ENCODE data around the gene NPIPB2. TPM values are rescaled to one million over a fixed set of nuclear protein-coding genes. Genes with fewer than 3 reads are reported as not detected.

The NPIPB2 gene
- total and polyA plus RNA-seq, 12 donors: 1.2 to 8.9 (median 2.4) TPM

DNA sequence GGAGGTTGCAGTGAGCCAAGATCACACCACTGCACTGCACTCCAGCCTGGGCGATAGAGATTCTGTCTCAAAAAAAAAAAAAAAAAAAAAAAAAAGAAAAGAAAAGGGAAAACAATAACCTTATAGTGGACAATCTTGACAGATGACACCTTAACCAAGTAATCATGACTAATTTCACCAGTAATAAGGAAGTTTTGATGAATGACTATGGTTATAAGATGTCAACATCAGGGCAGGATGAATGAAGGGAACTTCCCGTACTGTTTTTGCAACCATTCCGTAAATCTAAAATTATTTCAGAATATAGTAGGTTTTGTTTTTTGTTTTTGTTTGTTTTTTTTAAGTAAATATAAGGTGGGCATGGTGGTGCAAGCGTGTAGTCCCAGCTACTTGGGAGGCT lies 49.1 kb downstream of the NPIPB2 start:
- Histone ChIP-seq H3K9me3 (no peaks in the 10 kb centered on the region), H3K4me1 (peaks cover 0 to 15% (median 0%) of the 10 kb centered on the region in 9 donors), H3K4me3 (no peak overlapping the region), H3K27ac (no peak overlapping the region), H3K27me3 (no peaks in the 10 kb centered on the region), H3K36me3 (peaks cover 0 to 98% (median 18%) of the 10 kb centered on the region in 9 donors)
- ATAC-seq (no peak), DNase-seq (no peak)
- TF ChIP-seq, protein P1, sequence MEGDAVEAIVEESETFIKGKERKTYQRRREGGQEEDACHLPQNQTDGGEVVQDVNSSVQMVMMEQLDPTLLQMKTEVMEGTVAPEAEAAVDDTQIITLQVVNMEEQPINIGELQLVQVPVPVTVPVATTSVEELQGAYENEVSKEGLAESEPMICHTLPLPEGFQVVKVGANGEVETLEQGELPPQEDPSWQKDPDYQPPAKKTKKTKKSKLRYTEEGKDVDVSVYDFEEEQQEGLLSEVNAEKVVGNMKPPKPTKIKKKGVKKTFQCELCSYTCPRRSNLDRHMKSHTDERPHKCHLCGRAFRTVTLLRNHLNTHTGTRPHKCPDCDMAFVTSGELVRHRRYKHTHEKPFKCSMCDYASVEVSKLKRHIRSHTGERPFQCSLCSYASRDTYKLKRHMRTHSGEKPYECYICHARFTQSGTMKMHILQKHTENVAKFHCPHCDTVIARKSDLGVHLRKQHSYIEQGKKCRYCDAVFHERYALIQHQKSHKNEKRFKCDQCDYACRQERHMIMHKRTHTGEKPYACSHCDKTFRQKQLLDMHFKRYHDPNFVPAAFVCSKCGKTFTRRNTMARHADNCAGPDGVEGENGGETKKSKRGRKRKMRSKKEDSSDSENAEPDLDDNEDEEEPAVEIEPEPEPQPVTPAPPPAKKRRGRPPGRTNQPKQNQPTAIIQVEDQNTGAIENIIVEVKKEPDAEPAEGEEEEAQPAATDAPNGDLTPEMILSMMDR (IDR thresholded peaks at IDR 0.05): no peak
- 73 to 92% methylated on average over 4 of the region's 4 CpGs for WGBS, 2 donors
- intact Hi-C loops (cut with DNase I): no loop called here

DNA sequence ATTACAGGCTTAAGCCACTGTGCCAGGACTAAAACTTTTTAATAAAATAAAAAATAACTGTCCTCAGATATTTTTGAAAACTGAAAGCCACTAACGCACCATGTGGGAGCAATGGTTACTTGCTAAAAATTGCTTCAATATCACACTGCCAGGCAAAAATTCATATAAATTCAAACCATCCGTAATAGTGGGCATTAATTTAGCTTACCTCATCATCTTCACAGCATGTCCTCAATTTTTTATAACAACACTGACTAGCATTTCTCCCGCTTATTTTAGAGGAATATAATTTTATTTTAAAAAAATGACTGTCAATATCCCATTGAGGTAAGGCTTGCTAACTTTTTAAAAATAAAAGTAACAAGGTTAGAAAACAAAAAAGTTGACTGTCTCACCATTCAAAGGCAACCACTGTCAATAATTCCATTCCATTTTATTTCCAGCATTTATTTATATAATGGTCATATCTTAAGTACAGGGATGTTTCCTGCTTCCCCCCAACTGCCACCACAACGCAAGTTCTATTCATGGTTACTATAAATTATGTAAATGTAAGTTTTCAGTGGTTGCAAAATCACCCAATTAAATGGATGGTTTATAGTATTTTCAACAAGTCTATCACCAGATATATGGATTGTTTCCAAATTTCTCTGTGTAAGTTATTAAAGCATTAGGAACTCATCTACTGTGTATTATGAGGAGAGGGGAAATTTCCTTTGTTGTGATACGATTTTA lies 51.4 kb downstream of the NPIPB2 start:
- Histone ChIP-seq H3K36me3 (peaks cover 0 to 100% (median 31%) of the 10 kb centered on the region in 9 donors), H3K27ac (no peak overlapping the region), H3K4me3 (no peak overlapping the region), H3K4me1 (no peaks in the 10 kb centered on the region), H3K27me3 (no peaks in the 10 kb centered on the region), H3K9me3 (no peaks in the 10 kb centered on the region)
- WGBS, 2 donors: 83 to 94% methylated on average over 5 of the region's 5 CpGs
- no peak for DNase-seq
- no peak for ATAC-seq
- TF ChIP-seq, protein P1 (IDR thresholded peaks at IDR 0.05): no peak
- intact Hi-C loops (cut with DNase I): no loop called here

DNA sequence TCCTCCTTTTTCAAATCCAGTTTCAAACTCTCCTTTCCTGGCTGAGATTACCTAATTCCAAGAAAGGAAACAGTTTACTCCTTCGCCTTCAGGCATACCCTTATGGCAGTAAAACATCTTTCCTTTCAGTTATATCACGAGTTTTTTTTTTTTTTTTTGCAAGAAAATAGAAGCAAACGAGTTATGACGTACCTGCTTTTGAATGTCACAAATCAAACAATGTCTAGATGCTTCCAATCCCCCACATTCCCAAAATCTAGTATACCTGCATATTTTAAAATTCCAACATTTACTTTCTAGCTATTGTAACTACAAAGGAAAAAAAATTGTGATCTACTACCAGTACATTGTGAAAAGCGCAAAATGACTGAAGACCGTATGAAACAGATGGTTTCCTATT lies 55.0 kb downstream of the NPIPB2 start:
- H3K36me3 ChIP-seq: peaks cover 0 to 100% (median 48%) of the 10 kb centered on the region in 9 donors
- intact Hi-C loops (cut with DNase I): loop anchor here in 1 of 10 donors (10.0 kb wide), 1 partner anchor 178 kb away; no protein-coding TSS in a partner anchor
- H3K27ac ChIP-seq: no peak overlapping the region
- H3K4me1 ChIP-seq: no peaks in the 10 kb centered on the region
- H3K9me3 ChIP-seq: no peaks in the 10 kb centered on the region
- DNase-seq: no peak
- TF ChIP-seq, protein P1 (IDR thresholded peaks at IDR 0.05): no peak
- H3K4me3 ChIP-seq: no peak overlapping the region
- no peaks in the 10 kb centered on the region for H3K27me3 ChIP-seq
- 89 to 93% methylated on average over 6 of the region's 6 CpGs for WGBS, 2 donors
- no peak for ATAC-seq

DNA sequence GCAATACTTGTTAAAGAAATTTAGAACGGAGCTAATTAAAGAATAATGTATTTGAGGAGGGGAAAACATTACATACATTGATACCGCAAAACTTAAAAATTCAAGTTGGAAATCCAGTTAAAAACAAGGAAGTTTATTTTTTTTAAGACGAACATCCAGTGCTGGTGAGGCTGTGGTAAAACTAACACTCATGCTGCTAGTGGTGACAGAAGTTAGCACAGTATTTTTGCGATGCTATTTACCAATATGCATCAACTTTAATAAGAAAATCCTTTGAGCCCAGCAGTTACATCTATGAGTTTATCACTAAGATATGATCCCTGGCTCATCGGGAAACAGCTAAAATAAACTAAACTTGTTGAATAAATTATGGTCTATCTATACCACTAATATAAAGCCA lies 57.8 kb downstream of the NPIPB2 start:
- 96 to 98% methylated on average over 5 of the region's 5 CpGs for WGBS, 2 donors
- ATAC-seq: no peak
- no peak overlapping the region for H3K27ac ChIP-seq
- intact Hi-C loops (cut with DNase I): loop anchor here in 1 of 10 donors (10.0 kb wide), 1 partner anchor 181 kb away; no protein-coding TSS in a partner anchor
- peaks cover 0 to 100% (median 41%) of the 10 kb centered on the region in 9 donors for H3K36me3 ChIP-seq
- no peaks in the 10 kb centered on the region for H3K9me3 ChIP-seq
- H3K4me1 ChIP-seq: no peaks in the 10 kb centered on the region
- TF ChIP-seq, protein P1 (IDR thresholded peaks at IDR 0.05): no peak
- no peak overlapping the region for H3K4me3 ChIP-seq
- no peak for DNase-seq
- no peaks in the 10 kb centered on the region for H3K27me3 ChIP-seq

Data from heart right ventricle (tissue), 16 donors.